ENCODE measurements around the gene GPR162.

GRCh38 chr12:6850796-6851152, 29.2 kb downstream of the GPR162 start:
- no peak for TF ChIP-seq CTCF (IDR thresholded peaks at IDR 0.05)
- no peak for TF ChIP-seq POLR2A (IDR thresholded peaks at IDR 0.05)

Data from right lobe of liver (tissue), 4 donors.